Thyroid gland (tissue), 4 donors: ENCODE data around the gene TNFSF12.

Source experiments
- CTCF ChIP-seq, 6 experiments: fragments of 200-600 bp in 3 of 6; fragments of 450-650 bp in 3 of 6; sonication (generic) in 3 of 6; IDR thresholded peaks; one replicate each; pipeline ENCODE4 v1.5.1; 2016 to 2019; ENCODE audit warnings: antibody characterized with exemption in 6 of 6, mild to moderate bottlenecking in 2 of 6, inconsistent platforms in 1 of 6, moderate library complexity in 1 of 6
- POLR2A ChIP-seq, 2 donors: fragments of 450-650 bp; IDR thresholded peaks; one replicate each; pipeline ENCODE4 v1.6.1; 2017; ENCODE audit warnings: antibody characterized with exemption in 2 of 2, mild to moderate bottlenecking in 2 of 2, moderate library complexity in 1 of 2

GRCh38 chr17:7502987-7503386 is 45.9 kb upstream of the TNFSF12 start:
- TF ChIP-seq CTCF (IDR thresholded peaks at IDR 0.05) (no peak), POLR2A (IDR thresholded peaks at IDR 0.05) (no peak)
